Measurements from ENCODE around the gene MVP. TPM values are rescaled to one million over a fixed set of nuclear protein-coding genes. Genes with fewer than 3 reads are reported as not detected.

MVP gene
- total RNA-seq, 1 donor from 2014 or later = 13.1 TPM

GRCh38 chr16:29810699-29811169 lies 9.5 kb upstream of the MVP start:
- peaks cover 66% of the 10 kb centered on the region for H3K4me1 Mint-ChIP-seq
- H3K27me3 Mint-ChIP-seq (ENCODE audit: low read depth) = no peaks in the 10 kb centered on the region
- TF ChIP-seq, protein P1, sequence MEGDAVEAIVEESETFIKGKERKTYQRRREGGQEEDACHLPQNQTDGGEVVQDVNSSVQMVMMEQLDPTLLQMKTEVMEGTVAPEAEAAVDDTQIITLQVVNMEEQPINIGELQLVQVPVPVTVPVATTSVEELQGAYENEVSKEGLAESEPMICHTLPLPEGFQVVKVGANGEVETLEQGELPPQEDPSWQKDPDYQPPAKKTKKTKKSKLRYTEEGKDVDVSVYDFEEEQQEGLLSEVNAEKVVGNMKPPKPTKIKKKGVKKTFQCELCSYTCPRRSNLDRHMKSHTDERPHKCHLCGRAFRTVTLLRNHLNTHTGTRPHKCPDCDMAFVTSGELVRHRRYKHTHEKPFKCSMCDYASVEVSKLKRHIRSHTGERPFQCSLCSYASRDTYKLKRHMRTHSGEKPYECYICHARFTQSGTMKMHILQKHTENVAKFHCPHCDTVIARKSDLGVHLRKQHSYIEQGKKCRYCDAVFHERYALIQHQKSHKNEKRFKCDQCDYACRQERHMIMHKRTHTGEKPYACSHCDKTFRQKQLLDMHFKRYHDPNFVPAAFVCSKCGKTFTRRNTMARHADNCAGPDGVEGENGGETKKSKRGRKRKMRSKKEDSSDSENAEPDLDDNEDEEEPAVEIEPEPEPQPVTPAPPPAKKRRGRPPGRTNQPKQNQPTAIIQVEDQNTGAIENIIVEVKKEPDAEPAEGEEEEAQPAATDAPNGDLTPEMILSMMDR (IDR thresholded peaks at IDR 0.05; ENCODE audit: unreplicated experiment) = no peak
- peak overlapping the region; percentile 99 for H3K27ac Mint-ChIP-seq
- H3K4me3 Mint-ChIP-seq = peak overlapping the region; percentile 80
- no peaks in the 10 kb centered on the region for H3K9me3 Mint-ChIP-seq
- no peak for DNase-seq (ENCODE audit: low spot score in 2 of 2, unreplicated experiment in 2 of 2)
- peaks cover 1% of the 10 kb centered on the region for H3K36me3 Mint-ChIP-seq

- H3K4me1 Mint-ChIP-seq = peaks cover 68% of the 10 kb centered on the region
Measured at GRCh38 chr16:29811170-29811895, 8.9 kb upstream of the MVP start.

DNA sequence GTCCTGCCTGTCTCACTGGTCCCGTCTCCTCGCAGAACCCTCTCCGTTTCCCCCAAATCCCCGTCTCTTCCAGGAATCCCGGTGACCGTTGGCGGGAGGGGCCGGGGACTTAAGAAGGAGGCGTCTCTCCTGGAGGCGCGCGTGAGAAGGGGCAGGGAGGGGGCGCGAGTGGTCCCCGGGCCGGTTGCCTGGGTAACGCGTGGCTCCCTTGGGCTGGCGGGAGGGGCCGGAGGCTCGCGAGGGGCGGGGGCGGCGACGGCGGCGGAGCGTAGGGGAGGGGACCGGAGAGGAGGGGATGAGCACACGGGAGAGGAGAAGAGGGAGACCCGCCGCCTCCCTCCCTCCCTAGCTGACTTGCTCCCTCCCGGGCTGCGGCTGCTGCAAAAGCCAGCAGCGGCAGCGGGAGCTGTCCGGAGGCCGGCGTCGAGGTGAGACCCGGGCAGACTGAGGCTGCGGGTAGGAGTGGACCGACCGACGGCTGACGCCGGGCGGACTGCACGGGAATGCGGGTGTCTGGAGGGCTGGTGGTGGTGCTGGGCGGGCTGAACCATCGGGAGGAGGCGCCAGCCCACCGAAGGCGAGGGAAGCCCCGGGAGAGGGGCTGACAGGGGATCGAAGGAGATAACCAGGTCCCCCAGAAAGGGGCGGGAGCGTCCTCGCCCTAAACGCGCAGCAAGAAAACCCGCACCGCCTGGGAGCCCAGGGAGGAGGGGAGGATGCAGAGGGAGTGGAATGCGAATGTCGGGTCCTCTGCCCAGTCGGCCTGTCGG lies 8.2 kb upstream of the MVP start, which contains the start of gene PRRT2:
PRRT2 (plus strand) TSS at position 298 of the 770 bp plus-strand sequence. CDS start 862 bp downstream, outside the sequence.
- TF ChIP-seq, protein P1 (IDR thresholded peaks at IDR 0.05; ENCODE audit: unreplicated experiment) = no peak
- DNase-seq (ENCODE audit: low spot score in 2 of 2, unreplicated experiment in 2 of 2) = peak; percentile 69 to 76
- Mint-ChIP-seq H3K9me3 (no peaks in the 10 kb centered on the region), H3K27ac (peak within 1 kb of the TSS; percentile 99), H3K4me1 (peaks cover 73% of the 10 kb centered on the region), H3K4me3 (peak within 1 kb of the TSS; percentile 80), H3K27me3 (ENCODE audit: low read depth) (no peaks in the 10 kb centered on the region), H3K36me3 (peaks cover 1% of the 10 kb centered on the region)

More at GRCh38 chr16:29811170-29811895, 8.9 kb upstream of the MVP start:
- peaks cover 1% of the 10 kb centered on the region for H3K36me3 Mint-ChIP-seq
- H3K4me3 Mint-ChIP-seq = peak overlapping the region; percentile 80
- peak; percentile 82 to 87 for DNase-seq (ENCODE audit: low spot score in 2 of 2, unreplicated experiment in 2 of 2)
- no peaks in the 10 kb centered on the region for H3K9me3 Mint-ChIP-seq
- H3K27me3 Mint-ChIP-seq (ENCODE audit: low read depth) = no peaks in the 10 kb centered on the region
- peak overlapping the region; percentile 99 for H3K27ac Mint-ChIP-seq
- TF ChIP-seq, protein P1 (IDR thresholded peaks at IDR 0.05; ENCODE audit: unreplicated experiment) = no peak

- no peak for DNase-seq (ENCODE audit: low spot score in 2 of 2, unreplicated experiment in 2 of 2)
- H3K4me1 Mint-ChIP-seq = peaks cover 70% of the 10 kb centered on the region
- H3K27ac Mint-ChIP-seq = peak overlapping the region; percentile 90
- H3K36me3 Mint-ChIP-seq = peaks cover 1% of the 10 kb centered on the region
- TF ChIP-seq, protein P1 (IDR thresholded peaks at IDR 0.05; ENCODE audit: unreplicated experiment) = no peak
- no peaks in the 10 kb centered on the region for H3K27me3 Mint-ChIP-seq (ENCODE audit: low read depth)
- H3K9me3 Mint-ChIP-seq = no peaks in the 10 kb centered on the region
- H3K4me3 Mint-ChIP-seq = peak overlapping the region; percentile 80
Measured at GRCh38 chr16:29812754-29813643, 7.3 kb upstream of the MVP start.

All from mesothelial cell of epicardium (in vitro differentiated cells).